HUDEP-2 (cell line): ENCODE results near the gene SPATA17.
A peak's percentile ranks its signal among the peaks of the same experiment; 100 is the strongest.

Source experiments
- DNase-seq, 76 experiments: peaks; one replicate each; lab custom pipeline; 2025; ENCODE audit not compliant: unreplicated experiment in 76 of 76; lab: John Stamatoyannopoulos, UW

The SPATA17 gene

DNA sequence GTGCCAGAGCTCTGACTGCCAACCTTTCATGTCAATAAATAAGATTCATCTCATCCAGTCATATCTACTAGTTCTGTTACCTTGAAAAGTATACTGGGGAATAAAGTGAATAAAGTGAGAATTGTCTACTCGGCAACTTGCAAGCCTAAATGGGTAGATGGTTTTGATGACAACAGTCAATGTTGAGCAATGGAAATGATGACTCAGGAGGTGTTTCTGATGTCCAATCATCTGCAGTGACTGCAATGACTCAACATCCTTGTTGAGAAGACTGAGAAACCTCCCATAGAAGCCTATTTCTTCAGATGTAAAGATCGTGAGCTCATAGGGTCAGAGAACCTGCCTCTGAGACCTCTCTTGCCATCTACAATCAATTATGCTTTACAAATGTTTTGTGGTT is 276.4 kb downstream of the SPATA17 start:
- DNase-seq = peak in 1 of 76 experiments; percentile 15

DNA sequence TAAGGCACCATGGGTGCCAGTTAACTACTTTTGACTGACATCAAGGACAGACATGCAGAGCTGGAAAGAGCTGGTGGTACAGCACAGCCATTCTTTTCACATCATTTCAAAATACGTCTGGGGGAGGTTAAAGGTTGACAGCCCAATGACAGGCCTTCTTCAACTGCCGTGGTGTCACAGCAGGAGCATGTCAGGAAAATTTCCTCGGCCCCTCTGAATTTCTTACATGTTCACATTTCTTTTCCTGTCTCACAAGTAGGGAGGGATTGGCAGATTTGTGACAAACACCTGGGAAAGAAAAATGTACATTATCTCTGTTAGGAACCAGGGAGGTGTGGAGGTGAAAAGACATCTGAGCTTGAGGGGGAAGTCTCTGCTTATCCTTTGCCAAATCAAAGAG is 279.1 kb downstream of the SPATA17 start:
- no peak for DNase-seq

DNA sequence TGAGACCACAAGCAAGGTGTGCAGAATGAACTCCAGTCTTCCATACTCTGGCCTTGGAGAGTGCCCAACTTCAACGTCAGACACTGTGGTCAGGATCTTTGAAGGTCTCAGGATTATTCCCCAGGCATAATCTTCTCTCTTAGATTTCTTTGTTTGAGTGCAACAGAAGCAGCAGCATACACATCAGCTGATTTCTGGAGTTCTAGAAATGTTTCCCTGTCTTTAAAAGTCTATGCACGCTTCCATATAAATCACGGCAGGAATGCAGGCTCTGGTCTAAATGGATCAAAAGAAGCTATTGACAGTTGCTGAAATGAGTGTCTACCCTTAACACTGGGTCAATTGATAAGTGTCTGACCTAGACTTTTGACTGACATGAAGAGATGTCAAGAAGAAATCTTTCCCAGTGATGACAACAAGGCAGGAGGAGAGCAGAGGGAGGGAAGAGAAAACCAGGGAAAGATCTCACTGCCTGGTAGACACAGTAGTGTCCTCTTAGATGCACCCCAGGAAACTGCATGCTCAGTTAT is 279.7 kb downstream of the SPATA17 start:
- DNase-seq = no peak

DNA sequence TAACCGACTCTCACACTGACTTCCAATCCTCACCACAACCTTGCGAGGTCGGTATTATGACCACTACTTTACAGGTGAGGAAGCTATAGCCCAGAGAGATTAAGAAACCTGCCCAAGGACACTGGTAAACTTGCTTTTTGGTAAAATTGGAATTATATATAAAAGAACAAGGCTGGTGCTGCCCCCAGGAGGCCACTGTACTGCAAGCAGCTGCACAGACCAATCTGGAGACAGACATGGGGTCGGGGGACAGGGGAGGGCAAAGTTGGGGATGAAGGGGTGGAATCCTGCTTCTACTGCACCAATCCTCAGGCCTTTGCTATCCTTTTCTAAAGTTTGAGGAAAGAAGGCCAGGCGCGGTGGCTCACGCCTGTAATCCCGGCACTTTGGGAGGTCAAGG is 280.8 kb downstream of the SPATA17 start:
- DNase-seq = peak in 4 of 76 experiments; percentile 1 to 6 (median 2)

DNA sequence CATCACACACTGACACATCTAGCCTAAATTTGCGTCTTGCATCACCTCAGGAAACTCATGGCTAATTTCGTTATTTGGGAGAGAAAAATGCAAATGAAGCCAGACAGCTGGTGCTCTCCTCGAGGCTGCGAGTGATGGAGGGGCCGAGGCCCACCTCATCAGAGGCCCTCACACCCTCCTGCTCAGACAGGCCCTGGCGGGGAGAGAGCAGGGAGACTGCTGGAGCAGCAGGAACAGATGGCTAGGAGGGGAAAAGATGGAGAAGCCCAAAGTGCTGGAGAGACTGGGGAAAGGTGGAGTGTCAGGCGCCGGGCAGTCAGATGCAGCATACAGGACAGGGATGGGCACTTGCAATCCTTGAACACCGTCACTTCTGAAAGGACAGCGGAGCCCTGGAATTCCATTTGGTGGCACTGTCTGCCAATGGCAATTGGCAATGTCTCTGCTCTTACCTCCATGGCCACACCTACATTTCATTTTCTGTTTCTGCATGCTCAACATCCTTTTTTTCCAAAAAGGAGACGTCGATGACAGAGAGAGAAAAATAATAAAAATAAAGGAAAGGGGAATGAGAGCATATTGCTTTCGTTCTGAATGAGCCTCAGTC is 286.2 kb downstream of the SPATA17 start:
- no peak for DNase-seq

DNA sequence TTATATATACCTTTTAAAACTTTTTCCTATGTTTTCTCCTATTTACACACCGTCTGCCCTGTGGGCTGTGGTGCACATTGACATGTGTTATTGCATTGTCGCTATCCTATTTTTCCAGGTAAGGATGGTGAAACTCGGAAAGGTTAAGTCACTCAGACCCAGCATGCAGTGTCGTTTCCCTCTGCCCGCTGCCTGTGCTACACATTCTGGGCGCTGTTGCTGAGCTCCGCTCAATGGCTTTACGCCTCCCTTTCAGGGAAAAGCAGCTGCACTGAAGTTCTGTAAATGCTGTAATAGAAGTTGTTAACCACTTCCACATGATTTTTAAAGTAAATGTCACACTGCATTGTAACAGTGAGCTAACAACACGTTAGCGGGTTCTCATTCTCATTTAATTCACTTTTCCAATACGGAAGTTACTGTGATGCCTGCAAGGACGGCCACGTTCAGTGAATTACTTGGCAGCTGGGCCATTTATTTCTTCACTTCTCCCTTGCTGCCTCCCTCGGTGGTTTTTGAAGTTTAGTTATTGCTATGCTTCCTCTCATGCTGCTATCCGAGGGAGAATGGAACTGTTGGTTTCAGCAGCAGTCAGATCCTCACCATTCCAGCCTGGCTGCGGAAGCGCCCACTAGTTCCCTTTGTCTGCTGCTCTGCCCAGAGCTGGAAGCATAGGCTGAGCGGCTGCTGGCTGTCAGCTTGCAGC is 288.7 kb downstream of the SPATA17 start:
- no peak for DNase-seq
